B cell (primary cell): Measurements from ENCODE around the gene ECHDC3.

Experiments used
- EZH2 ChIP-seq: IDR thresholded peaks from 2 replicates; pipeline ENCODE4 v1.6.1; 2012; ENCODE audit warnings: borderline replicate concordance, low read depth, mild to moderate bottlenecking, moderate library complexity, low read length; ENCODE audit not compliant: insufficient read depth, poor library complexity, severe bottlenecking
- TF ChIP-seq, protein P1 (sequence below): fragments of 200-600 bp; IDR thresholded peaks from one replicate; pipeline ENCODE4 v1.8.0; 2022; ENCODE audit warnings: antibody characterized with exemption, mild to moderate bottlenecking

DNA sequence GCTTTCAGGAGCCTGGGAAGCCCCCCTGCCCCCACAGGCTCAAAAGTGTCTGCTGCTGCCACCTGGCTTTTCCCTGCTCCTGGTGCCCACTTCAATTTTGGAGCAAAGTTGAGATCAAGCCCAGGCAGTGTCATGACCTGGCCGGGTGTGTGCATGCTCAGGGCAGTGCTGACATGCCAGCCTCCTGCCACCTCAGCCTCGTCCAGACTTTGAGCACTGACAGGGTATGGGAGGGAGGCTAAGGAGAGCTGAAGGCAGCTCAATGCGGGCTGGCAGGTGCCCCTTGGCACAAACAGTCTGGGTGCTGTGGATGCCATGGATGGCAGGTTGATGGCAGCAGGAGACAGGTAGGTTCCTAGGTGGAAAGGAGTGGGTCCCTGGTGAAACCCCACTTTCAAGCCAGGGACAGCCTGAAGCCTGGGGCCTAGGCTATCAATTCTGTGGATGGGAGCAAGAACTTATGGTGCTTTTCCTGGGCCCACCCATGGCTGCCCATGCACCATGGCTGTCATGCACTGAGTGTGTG lies 12.3 kb upstream of the ECHDC3 start:
- TF ChIP-seq, protein P1, sequence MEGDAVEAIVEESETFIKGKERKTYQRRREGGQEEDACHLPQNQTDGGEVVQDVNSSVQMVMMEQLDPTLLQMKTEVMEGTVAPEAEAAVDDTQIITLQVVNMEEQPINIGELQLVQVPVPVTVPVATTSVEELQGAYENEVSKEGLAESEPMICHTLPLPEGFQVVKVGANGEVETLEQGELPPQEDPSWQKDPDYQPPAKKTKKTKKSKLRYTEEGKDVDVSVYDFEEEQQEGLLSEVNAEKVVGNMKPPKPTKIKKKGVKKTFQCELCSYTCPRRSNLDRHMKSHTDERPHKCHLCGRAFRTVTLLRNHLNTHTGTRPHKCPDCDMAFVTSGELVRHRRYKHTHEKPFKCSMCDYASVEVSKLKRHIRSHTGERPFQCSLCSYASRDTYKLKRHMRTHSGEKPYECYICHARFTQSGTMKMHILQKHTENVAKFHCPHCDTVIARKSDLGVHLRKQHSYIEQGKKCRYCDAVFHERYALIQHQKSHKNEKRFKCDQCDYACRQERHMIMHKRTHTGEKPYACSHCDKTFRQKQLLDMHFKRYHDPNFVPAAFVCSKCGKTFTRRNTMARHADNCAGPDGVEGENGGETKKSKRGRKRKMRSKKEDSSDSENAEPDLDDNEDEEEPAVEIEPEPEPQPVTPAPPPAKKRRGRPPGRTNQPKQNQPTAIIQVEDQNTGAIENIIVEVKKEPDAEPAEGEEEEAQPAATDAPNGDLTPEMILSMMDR, result no peak
- no peak for TF ChIP-seq EZH2
